CD4-positive, alpha-beta T cell treated with Interleukin-10 for 1 hour (primary cell): ENCODE data around the gene TBC1D22A.
"Not testable (repeated sequence)": the region's sequence is repeated elsewhere in the genome, so short reads cannot be mapped to it uniquely, and the experiment has no call there.

Experiments
- DNase-seq: peaks from one replicate; pipeline ENCODE4 v3.0.0-alpha.2; 2020

The TBC1D22A gene

GRCh38 chr22:47165338-47166032 lies 403.0 kb downstream of the TBC1D22A start:
- DNase-seq, result no peak

GRCh38 chr22:47166033-47166404 lies 403.6 kb downstream of the TBC1D22A start:
- DNase-seq, result no peak

GRCh38 chr22:47166446-47167016 lies 404.1 kb downstream of the TBC1D22A start:
- DNase-seq, result no peak

GRCh38 chr22:47167056-47167455 lies 404.6 kb downstream of the TBC1D22A start:
- no peak for DNase-seq

- not testable (repeated sequence) for DNase-seq
Observed at GRCh38 chr22:47167921-47168320, 405.5 kb downstream of the TBC1D22A start.

GRCh38 chr22:47168441-47168840 lies 406.0 kb downstream of the TBC1D22A start:
- no peak for DNase-seq

- DNase-seq, result no peak
Observed at GRCh38 chr22:47168900-47169800, 406.7 kb downstream of the TBC1D22A start.

- DNase-seq, result no peak
Observed at GRCh38 chr22:47169801-47170140, 407.3 kb downstream of the TBC1D22A start.

GRCh38 chr22:47170511-47171440 lies 408.3 kb downstream of the TBC1D22A start:
- not testable (repeated sequence) for DNase-seq

GRCh38 chr22:47171441-47172221 lies 409.2 kb downstream of the TBC1D22A start:
- no peak for DNase-seq

- DNase-seq, result no peak
Observed at GRCh38 chr22:47172771-47173534, 410.5 kb downstream of the TBC1D22A start.

- no peak for DNase-seq
Observed at GRCh38 chr22:47173535-47174021, 411.1 kb downstream of the TBC1D22A start.

GRCh38 chr22:47174096-47174495 lies 411.6 kb downstream of the TBC1D22A start:
- DNase-seq, result no peak

GRCh38 chr22:47174671-47175112 lies 412.2 kb downstream of the TBC1D22A start:
- no peak for DNase-seq

- no peak for DNase-seq
Observed at GRCh38 chr22:47175151-47176025, 412.9 kb downstream of the TBC1D22A start.

- DNase-seq, result no peak
Observed at GRCh38 chr22:47176026-47176389, 413.6 kb downstream of the TBC1D22A start.

GRCh38 chr22:47176573-47177333 lies 414.3 kb downstream of the TBC1D22A start:
- no peak for DNase-seq

GRCh38 chr22:47177334-47177815 lies 414.9 kb downstream of the TBC1D22A start:
- no peak for DNase-seq

GRCh38 chr22:47178339-47178738 lies 415.9 kb downstream of the TBC1D22A start:
- no peak for DNase-seq
